Dorsolateral prefrontal cortex (tissue), 118 donors: ENCODE results near the gene PDIA5. TPM values are rescaled to one million over a fixed set of nuclear protein-coding genes. Genes with fewer than 3 reads are reported as not detected.

Experiments
- microRNA-seq, 43 experiments: library from miRNA; unstranded; fragments of <30 nt; microRNA quantifications; one replicate each; pipeline ENCODE4 v1.2.0, GENCODE V29; 2022
- total RNA-seq, 120 experiments: library from RNA; stranded (reverse); gene quantifications; one replicate each; pipeline versions ENCODE4 v1.2.3 to v1.2.4, GENCODE V29; 2022

The PDIA5 gene
- total RNA-seq, 120 experiments from 2014 or later = 2.2 to 14.0 (median 6.8) TPM

Small RNA genes lying within 50 kb of the gene (microRNA-seq; reads per million reads assigned to microRNA genes)
- gene MIR7110 = 0 to 2.3 (median 0) reads per million in 43 experiments

Other genes with a start within 250 kb of the PDIA5 start
- 10 to 100 TPM in 115 of 120 experiments, 1 to 10 TPM in 5; 7.1 to 30.8 (median 17.0) TPM for gene SEMA5B, start 39.3 kb upstream of the PDIA5 start, total RNA-seq
- gene SEC22A, start 134.9 kb downstream of the PDIA5 start, total RNA-seq = 10 to 100 TPM in 119 of 120 experiments, 1 to 10 TPM in 1; 9.2 to 25.3 (median 18.7) TPM